GM19240 (cell line): ENCODE results near the gene TOMM20L.

Experiments
- DNase-seq: peaks from one replicate; pipeline ENCODE4 v3.0.0; 2011; ENCODE audit warnings: low spot score; ENCODE audit not compliant: insufficient read length

Gene TOMM20L

DNA sequence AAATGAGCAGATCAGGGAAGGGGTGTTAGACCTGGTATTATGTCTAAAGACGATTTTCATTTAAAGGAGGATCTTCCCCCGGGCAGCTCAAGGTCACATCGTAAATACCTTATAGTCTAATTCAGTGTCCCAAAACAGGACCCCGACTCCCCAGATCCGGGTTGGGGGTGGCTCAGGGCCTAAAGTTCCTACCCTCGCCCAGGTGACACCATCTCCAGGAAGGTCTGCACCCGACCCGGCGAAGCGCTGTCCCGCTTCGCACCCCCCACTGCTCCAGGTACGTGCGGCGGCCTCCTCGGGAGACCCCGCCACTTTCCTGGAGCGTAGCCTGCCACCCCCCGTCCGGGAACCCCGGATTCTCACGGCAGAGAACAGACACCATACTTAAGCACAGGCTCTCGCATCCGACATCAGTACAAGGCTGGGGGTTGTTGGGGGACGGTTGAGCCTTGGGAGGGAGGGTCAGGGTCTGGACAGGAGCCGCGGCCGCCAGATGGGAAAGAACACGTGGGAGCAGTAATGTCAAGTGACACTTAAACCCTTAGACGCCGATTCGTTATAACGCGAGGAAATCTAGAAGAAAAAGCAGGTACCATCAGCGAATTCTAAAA lies 31.0 kb downstream of the TOMM20L start:
- DNase-seq, result no peak

DNA sequence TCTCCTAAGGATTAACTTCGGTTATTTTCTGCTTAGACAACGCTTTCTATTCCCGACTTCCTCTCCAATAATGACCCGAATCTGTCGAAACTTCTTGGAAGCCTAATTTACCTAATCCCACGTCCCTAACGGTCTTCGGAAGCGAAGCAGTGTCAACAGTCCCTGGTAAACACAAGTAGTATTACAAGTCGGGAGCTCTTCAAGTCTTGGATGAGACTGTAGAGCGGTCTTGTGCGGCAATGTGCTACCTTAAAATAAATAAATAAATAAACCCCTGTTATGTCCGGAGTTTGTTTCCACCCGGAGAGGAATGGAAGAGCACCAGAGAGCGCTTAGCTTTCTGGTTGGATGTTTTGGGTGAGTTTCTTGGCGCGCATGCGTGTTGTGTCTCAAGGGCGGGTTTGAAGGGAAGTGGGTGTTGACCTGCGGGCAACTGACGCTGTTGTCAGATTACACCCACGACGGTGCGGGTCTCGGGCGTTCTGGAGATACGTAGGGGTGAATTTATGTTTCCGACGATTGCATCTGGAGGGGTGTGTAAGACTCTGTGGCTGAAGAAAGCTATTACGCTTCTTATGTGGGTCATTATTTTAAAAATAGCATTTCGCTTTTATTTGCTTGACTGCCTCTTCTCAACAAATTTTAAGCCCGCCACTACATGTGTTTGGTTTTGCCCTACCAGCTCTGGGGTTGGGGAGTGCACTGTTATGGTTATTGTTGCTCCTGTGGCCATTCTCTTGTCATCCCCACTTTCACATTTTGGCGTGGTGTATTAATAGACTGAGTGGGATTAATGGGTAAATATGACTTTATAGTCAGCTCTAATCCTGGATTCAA lies 31.8 kb downstream of the TOMM20L start, which contains the start of the genes KIAA0586 and TIMM9:
Gene KIAA0586, plus strand, starts transcription at position 439 of the 837 bp plus-strand sequence. CDS start 546 bp downstream, outside the sequence.
Gene TIMM9, minus strand, starts transcription at position 251 of the 837 bp plus-strand sequence. CDS start 15,586 bp downstream, outside the sequence.
- DNase-seq, result peak; percentile 69

DNA sequence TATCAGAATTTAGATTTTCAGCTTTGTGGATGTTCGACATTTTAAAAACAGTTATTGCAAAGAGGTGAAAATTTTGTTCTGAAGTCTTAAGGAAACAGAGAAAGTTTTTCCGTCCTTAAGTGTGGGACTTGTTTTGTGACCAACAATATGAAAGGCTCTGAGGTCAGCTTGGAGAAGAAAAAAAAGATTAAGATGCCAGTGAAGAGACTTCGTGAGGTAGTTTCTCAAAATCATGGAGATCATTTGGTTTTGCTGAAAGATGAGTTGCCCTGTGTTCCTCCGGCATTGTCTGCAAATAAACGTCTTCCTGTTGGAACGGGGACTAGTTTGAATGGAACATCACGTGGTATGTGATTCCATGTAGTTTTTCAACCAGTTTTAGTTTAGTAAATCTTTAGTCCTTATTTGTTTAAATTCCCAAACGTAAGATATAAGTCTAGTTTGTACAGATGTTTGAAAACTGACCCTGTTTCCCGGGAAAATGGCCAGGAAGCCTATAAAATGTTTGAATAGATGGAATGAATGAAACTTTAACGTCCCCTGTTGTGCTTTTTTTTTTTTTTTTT lies 32.5 kb downstream of the TOMM20L start:
- DNase-seq, result no peak

DNA sequence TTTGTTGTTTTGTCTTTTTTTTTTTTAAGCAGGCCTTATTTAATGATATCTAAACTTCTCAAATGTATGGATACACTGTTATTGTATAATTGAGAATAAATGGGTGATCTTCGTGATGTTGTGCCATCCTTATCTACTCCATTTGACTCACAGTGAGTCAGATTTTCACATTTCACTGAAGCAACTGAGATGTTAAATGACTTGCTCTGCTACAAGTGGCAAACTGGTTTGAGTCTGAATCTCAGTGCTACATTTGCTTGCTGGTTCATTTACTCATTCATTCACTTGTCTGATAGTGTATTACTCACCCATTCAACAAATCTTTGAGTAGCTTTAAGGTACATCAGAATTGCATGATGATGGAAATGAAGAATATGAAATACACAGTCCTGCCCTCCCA lies 34.4 kb downstream of the TOMM20L start:
- DNase-seq, result no peak

DNA sequence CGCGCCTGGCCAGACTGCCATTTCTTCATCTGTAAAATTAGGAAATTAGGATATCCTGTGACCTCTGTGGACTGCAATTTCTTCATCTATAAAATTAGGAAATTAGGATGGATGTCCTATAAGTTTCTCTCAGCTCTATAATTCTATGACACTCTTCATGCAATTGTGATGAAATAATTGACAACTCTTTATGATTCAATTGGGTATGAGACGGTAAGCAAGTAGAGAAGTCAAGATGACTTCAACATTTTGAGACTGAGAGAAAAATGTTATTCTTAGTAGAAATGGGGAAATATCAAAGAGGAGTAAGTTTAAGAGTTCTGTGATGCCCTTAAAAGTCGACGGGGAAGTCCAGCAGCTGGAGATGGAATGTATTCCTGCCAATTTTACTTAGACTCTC lies 43.7 kb downstream of the TOMM20L start:
- no peak for DNase-seq

DNA sequence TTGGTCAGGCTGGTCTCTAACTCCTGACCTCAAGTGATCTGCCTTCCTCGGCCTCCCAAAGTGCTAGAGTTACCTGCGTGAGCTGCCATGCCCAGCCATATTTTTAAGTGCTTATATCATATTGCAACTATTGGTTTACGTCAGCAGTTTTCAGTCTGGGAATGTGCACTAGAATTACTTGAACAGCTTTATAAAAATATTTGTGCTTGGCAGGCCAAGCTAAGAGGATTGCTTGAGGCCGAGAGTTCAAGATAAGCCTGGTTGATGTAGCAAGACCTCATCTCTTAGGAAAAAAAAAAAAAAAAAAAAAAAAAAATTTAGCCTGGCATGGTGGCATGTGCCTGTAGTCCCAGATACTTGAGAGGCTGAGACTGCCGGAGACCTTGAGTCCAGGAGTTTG lies 48.9 kb downstream of the TOMM20L start:
- no peak for DNase-seq

DNA sequence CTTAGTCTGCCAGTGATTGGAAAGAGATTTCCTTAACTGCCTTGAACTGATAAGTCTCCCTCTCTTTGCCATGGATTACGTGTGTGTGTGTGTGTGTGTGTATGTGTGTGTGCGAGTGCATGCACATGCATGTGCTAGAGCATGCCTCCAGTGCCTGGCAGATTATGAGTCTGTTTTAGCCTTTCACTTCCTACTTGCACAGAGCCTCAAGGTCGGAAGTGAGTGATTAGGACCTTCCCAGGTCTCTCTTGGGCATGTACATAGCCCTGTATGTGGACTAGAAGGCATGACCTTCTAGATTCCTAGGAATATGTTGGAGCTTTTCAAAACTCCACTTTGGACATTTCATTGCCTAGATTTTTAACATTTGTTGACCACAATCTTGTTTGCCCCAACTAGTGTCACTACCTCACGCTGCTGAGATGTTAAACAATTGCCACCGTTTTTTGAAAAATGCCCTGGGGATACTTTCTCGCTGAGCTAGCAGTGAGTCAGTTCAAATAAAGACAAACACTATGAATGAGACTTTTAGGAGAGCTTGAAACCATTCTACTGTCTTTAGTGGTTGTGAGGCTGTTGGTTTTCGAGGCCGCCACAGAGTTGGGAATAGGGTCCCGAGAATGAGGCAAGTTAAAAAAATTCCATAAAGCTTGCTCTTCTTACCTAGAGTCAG lies 60.0 kb downstream of the TOMM20L start:
- DNase-seq, result no peak
